BE2C (cell line): ENCODE data around the gene CDH1.

Experiments used
- DNase-seq: peaks from one replicate; pipeline ENCODE4 v3.0.0-alpha.2; 2020
- H3K27me3 ChIP-seq: fragments of 250-450 bp; sonication (Bioruptor Pico); 2 replicates; pipeline ENCODE4 v1.5.1; 2020; ENCODE audit warnings: mild to moderate bottlenecking
- H3K36me3 ChIP-seq: fragments of 250-450 bp; sonication (Bioruptor Pico); 2 replicates; pipeline ENCODE4 v1.5.1; 2020; ENCODE audit warnings: mild to moderate bottlenecking
- H3K4me1 ChIP-seq: fragments of 250-450 bp; sonication (Bioruptor Pico); 2 replicates; pipeline ENCODE4 v1.5.1; 2020
- H3K4me3 ChIP-seq: 2 replicates; pipeline ENCODE4 v1.5.1; 2011; ENCODE audit warnings: low read depth, low read length
- H3K9me3 ChIP-seq: fragments of 250-450 bp; sonication (Bioruptor Pico); 2 replicates; pipeline ENCODE4 v1.5.1; 2020
- CTCF ChIP-seq: IDR thresholded peaks from 2 replicates; pipeline ENCODE4 v1.5.1; 2012; ENCODE audit warnings: mild to moderate bottlenecking, low read depth, low read length

The CDH1 gene

GRCh38 chr16:68770671-68771070 lies 33.6 kb downstream of the CDH1 start:
- no peaks in the 10 kb centered on the region for H3K27me3 ChIP-seq
- H3K9me3 ChIP-seq: no peaks in the 10 kb centered on the region
- TF ChIP-seq CTCF: no peak
- H3K4me3 ChIP-seq: no peak overlapping the region
- H3K36me3 ChIP-seq: no peaks in the 10 kb centered on the region
- no peaks in the 10 kb centered on the region for H3K4me1 ChIP-seq
- peak; percentile 25 for DNase-seq

- Histone ChIP-seq H3K4me3 (no peak overlapping the region), H3K36me3 (no peaks in the 10 kb centered on the region), H3K27me3 (no peaks in the 10 kb centered on the region), H3K4me1 (no peaks in the 10 kb centered on the region), H3K9me3 (no peaks in the 10 kb centered on the region)
- TF ChIP-seq CTCF: no peak
- peak; percentile 13 for DNase-seq
These were observed 35.1 kb downstream of the CDH1 start for GRCh38 chr16:68772030-68772681.

GRCh38 chr16:68772871-68773270 lies 35.8 kb downstream of the CDH1 start:
- Histone ChIP-seq H3K4me3 (no peak overlapping the region), H3K36me3 (no peaks in the 10 kb centered on the region), H3K9me3 (no peaks in the 10 kb centered on the region), H3K27me3 (no peaks in the 10 kb centered on the region), H3K4me1 (no peaks in the 10 kb centered on the region)
- no peak for TF ChIP-seq CTCF
- DNase-seq: no peak

- no peak for DNase-seq
- Histone ChIP-seq H3K36me3 (no peaks in the 10 kb centered on the region), H3K27me3 (no peaks in the 10 kb centered on the region), H3K4me1 (no peaks in the 10 kb centered on the region), H3K4me3 (no peak overlapping the region), H3K9me3 (no peaks in the 10 kb centered on the region)
- TF ChIP-seq CTCF: no peak
These were observed 38.0 kb downstream of the CDH1 start for GRCh38 chr16:68774982-68775634.

- H3K9me3 ChIP-seq: no peaks in the 10 kb centered on the region
- no peaks in the 10 kb centered on the region for H3K36me3 ChIP-seq
- no peak overlapping the region for H3K4me3 ChIP-seq
- H3K4me1 ChIP-seq: no peaks in the 10 kb centered on the region
- H3K27me3 ChIP-seq: no peaks in the 10 kb centered on the region
- DNase-seq: no peak
- no peak for TF ChIP-seq CTCF
These were observed 39.9 kb downstream of the CDH1 start for GRCh38 chr16:68776821-68777485.
